B cell (primary cell): Measurements from ENCODE around the gene MORN1. TPM values are rescaled to one million over a fixed set of nuclear protein-coding genes. Genes with fewer than 3 reads are reported as not detected.
A peak's percentile ranks its signal among the peaks of the same experiment; 100 is the strongest.

Experiments
- ATAC-seq: fragments of 200-7000 bp; cut with Tn5 transposase; one replicate; pipeline ENCODE4 v1.10.0; 2021; ENCODE audit warnings: low read depth, mild to moderate bottlenecking, moderate number of reproducible peaks, moderate library complexity
- CTCF ChIA-PET: fragments of 350-600 bp; sonication (Branson Sonifier 250); formaldehyde crosslinking; loops from one replicate; lab custom pipeline; 2021; ENCODE audit warnings: antibody characterized with exemption, inconsistent platforms; lab: Charles Lee
- POLR2A ChIA-PET: fragments of 350-600 bp; sonication (Branson Sonifier 250); formaldehyde crosslinking; loops from one replicate; lab custom pipeline; 2021; ENCODE audit warnings: antibody characterized with exemption; lab: Charles Lee
- DNase-seq: peaks from one replicate; pipeline ENCODE4 v3.0.0; 2013
- H2AFZ ChIP-seq: 2 replicates; pipeline ENCODE4 v1.6.1; 2012; ENCODE audit warnings: mild to moderate bottlenecking, low read depth, low read length; ENCODE audit not compliant: insufficient read depth, poor library complexity, severe bottlenecking
- H3K27ac ChIP-seq, 2 donors: 1 replicate in 1 of 2; 2 replicates in 1 of 2; pipeline ENCODE4 v1.5.1; 2012 to 2013; ENCODE audit warnings: low read length in 2 of 2, mild to moderate bottlenecking in 2 of 2, moderate library complexity in 1 of 2
- H3K27me3 ChIP-seq, 4 experiments: fragments of 200-600 bp in 1 of 4; sonication (generic) in 1 of 4; replicated peaks in 1 of 4; 1 replicate in 2 of 4; 2 replicates in 2 of 4; pipeline versions ENCODE4 v1.6.1 to v1.7.0; 2013 to 2016; ENCODE audit warnings: low read length in 3 of 4, mild to moderate bottlenecking in 2 of 4, mixed read lengths in 1 of 4, moderate library complexity in 1 of 4; ENCODE audit not compliant: insufficient read depth in 4 of 4, control insufficient read depth in 3 of 4; ENCODE audit errors: control extremely low read depth in 1 of 4
- H3K36me3 ChIP-seq, 2 experiments: replicated peaks in 1 of 2; 1 replicate in 1 of 2; 2 replicates in 1 of 2; pipeline versions ENCODE4 v1.6.1 to v1.7.1; 2013; ENCODE audit warnings: low read length in 1 of 2; ENCODE audit not compliant: insufficient read depth in 2 of 2, control insufficient read depth in 1 of 2; ENCODE audit errors: control extremely low read depth in 1 of 2, extremely low read depth in 1 of 2
- H3K4me1 ChIP-seq, 2 donors: fragments of 200-600 bp in 1 of 2; sonication (generic) in 1 of 2; 1 replicate in 1 of 2; 2 replicates in 1 of 2; pipeline versions ENCODE4 v1.5.1 to v1.6.1; 2013 to 2017; ENCODE audit warnings: low read length in 2 of 2; ENCODE audit not compliant: control insufficient read depth in 2 of 2, insufficient read depth in 2 of 2
- H3K4me2 ChIP-seq: replicated peaks from 2 replicates; pipeline ENCODE3; 2012; ENCODE audit warnings: mild to moderate bottlenecking, low read depth, low read length; ENCODE audit not compliant: poor library complexity, severe bottlenecking
- H3K4me3 ChIP-seq, 5 experiments: fragments of 200-600 bp in 1 of 5; sonication (generic) in 1 of 5; 1 replicate in 3 of 5; 2 replicates in 2 of 5; pipeline versions ENCODE4 v1.5.1 to v1.7.0; 2011 to 2016; ENCODE audit warnings: low read length in 4 of 5, mild to moderate bottlenecking in 4 of 5, low read depth in 2 of 5, control low read depth in 1 of 5, moderate library complexity in 1 of 5; ENCODE audit not compliant: insufficient read depth in 1 of 5; ENCODE audit errors: control extremely low read depth in 1 of 5, extremely low read depth in 1 of 5
- H3K79me2 ChIP-seq: fragments of 200-600 bp; sonication (generic); one replicate; pipeline ENCODE4 v1.6.0; 2016; ENCODE audit warnings: low read length; ENCODE audit not compliant: control insufficient read depth, insufficient read depth
- H3K9ac ChIP-seq: fragments of 200-600 bp; sonication (generic); 2 replicates; pipeline ENCODE4 v1.6.1; 2017; ENCODE audit warnings: mild to moderate bottlenecking, low read length, moderate library complexity
- H3K9me3 ChIP-seq, 3 donors: one replicate each; pipeline versions ENCODE4 v1.6.1 to v1.7.1; 2013; ENCODE audit warnings: low read length in 2 of 3; ENCODE audit not compliant: control insufficient read depth in 2 of 3, insufficient read depth in 1 of 3; ENCODE audit errors: control extremely low read depth in 1 of 3
- H4K20me1 ChIP-seq: 2 replicates; pipeline ENCODE4 v1.6.0; 2012; ENCODE audit warnings: mild to moderate bottlenecking, low read length; ENCODE audit not compliant: insufficient read depth, control insufficient read depth, poor library complexity, severe bottlenecking
- H3K27ac Mint-ChIP-seq: one replicate; pipeline ENCODE4 v1.8.0; 2021; ENCODE audit warnings: mixed read lengths
- H3K27me3 Mint-ChIP-seq: one replicate; pipeline ENCODE4 v1.8.0; 2021; ENCODE audit warnings: mixed read lengths
- H3K4me1 Mint-ChIP-seq: one replicate; pipeline ENCODE4 v1.8.0; 2021; ENCODE audit warnings: mixed read lengths
- H3K4me3 Mint-ChIP-seq: one replicate; pipeline ENCODE4 v1.8.0; 2021; ENCODE audit warnings: mixed read lengths
- H3K9me3 Mint-ChIP-seq: one replicate; pipeline ENCODE4 v1.8.0; 2022; ENCODE audit warnings: mixed read lengths; ENCODE audit not compliant: insufficient read depth
- EZH2 ChIP-seq: IDR thresholded peaks from 2 replicates; pipeline ENCODE4 v1.6.1; 2012; ENCODE audit warnings: borderline replicate concordance, low read depth, mild to moderate bottlenecking, moderate library complexity, low read length; ENCODE audit not compliant: insufficient read depth, poor library complexity, severe bottlenecking
- WGBS: methylation state at CpG from one replicate; pipeline ENCODE4 v1.1.5; 2013; ENCODE audit warnings: missing lambda C conversion rate; ENCODE audit not compliant: insufficient coverage; 5-methylcytosine and 5-hydroxymethylcytosine counted together
- intact Hi-C: fragments of 100-400 bp; cut with micrococcal nuclease; formaldehyde crosslinking; loops from one replicate; pipeline ENCODE4 v1.10.0; 2022
- polyA plus RNA-seq: library from polyadenylated mRNA; depleted of rRNA; stranded (reverse); fragments of >200 nt; gene quantifications from 2 replicates; pipeline ENCODE4 v1.2.3, GENCODE V29; 2012
- total RNA-seq, 2 donors: library from RNA; stranded (reverse); fragments of 120-200 nt in 1 of 2; gene quantifications; 1 replicate in 1 of 2; 2 replicates in 1 of 2; pipeline versions ENCODE4 v1.2.3 to v1.2.4, GENCODE V29; 2013 to 2022
- TF ChIP-seq, protein P1 (sequence below): fragments of 200-600 bp; IDR thresholded peaks from one replicate; pipeline ENCODE4 v1.8.0; 2022; ENCODE audit warnings: antibody characterized with exemption, mild to moderate bottlenecking

MORN1 gene
- total and polyA plus RNA-seq, 2 donors (not counting 1 experiment from before 2014, with no cell fraction given), result 10.2 to 32.6 TPM

GRCh38 chr1:2279817-2280216 is 111.5 kb downstream of the MORN1 start:
- Histone ChIP-seq H3K4me3 (no peak overlapping the region), H3K9me3 (no peaks in the 10 kb centered on the region), H2AFZ (no peak overlapping the region), H3K9ac (no peak overlapping the region), H4K20me1 (peaks cover 82% of the 10 kb centered on the region), H3K79me2 (peaks cover 82% of the 10 kb centered on the region), H3K27me3 (no peaks in the 10 kb centered on the region), H3K27ac (peak overlapping the region in 1 of 2 donors; percentile 55), H3K4me2 (peak overlapping the region; percentile 51), H3K36me3 (peaks cover 0 to 7% of the 10 kb centered on the region in 2 experiments), H3K4me1 (peaks cover 34 to 40% of the 10 kb centered on the region in 2 donors)
- intact Hi-C loops, result no loop called here
- Mint-ChIP-seq H3K4me1 (peaks cover 46% of the 10 kb centered on the region), H3K9me3 (no peaks in the 10 kb centered on the region), H3K27me3 (no peaks in the 10 kb centered on the region), H3K27ac (no peak overlapping the region), H3K4me3 (no peak overlapping the region)
- POLR2A ChIA-PET, result interaction anchor here (0.7 kb wide), 1 partner anchor 46 kb away, joined by 3 read pairs; no protein-coding TSS in a partner anchor
- WGBS, result 77% methylated on average over 5 of the region's 9 CpGs
- no peak for ATAC-seq
- CTCF ChIA-PET, result no interaction called here
- TF ChIP-seq, protein P1, sequence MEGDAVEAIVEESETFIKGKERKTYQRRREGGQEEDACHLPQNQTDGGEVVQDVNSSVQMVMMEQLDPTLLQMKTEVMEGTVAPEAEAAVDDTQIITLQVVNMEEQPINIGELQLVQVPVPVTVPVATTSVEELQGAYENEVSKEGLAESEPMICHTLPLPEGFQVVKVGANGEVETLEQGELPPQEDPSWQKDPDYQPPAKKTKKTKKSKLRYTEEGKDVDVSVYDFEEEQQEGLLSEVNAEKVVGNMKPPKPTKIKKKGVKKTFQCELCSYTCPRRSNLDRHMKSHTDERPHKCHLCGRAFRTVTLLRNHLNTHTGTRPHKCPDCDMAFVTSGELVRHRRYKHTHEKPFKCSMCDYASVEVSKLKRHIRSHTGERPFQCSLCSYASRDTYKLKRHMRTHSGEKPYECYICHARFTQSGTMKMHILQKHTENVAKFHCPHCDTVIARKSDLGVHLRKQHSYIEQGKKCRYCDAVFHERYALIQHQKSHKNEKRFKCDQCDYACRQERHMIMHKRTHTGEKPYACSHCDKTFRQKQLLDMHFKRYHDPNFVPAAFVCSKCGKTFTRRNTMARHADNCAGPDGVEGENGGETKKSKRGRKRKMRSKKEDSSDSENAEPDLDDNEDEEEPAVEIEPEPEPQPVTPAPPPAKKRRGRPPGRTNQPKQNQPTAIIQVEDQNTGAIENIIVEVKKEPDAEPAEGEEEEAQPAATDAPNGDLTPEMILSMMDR, result no peak
- TF ChIP-seq EZH2, result no peak
- no peak for DNase-seq

DNA sequence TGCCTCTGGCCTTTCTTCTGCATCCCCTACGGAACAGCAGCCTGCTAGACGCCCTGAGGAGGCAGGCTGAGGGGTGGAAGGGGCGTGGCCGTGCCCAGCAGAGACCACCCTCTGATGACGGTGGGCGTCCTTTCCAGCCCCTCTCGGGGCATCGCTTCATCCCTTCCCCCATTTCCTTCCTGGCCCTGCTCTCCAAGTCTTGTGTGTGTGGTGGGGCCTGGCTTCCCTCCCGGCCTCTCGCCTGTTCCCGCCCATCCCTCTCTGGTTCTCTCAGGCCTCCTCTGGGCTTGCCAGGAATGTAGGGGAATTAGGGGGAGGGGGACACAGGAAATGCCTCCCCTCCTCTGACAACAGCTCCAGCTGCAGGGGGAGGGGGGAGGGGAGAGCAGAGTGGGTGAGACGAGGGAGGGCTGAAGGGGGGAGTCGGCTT is 112.1 kb downstream of the MORN1 start:
- TF ChIP-seq, protein P1, result no peak
- no peak for TF ChIP-seq EZH2
- Mint-ChIP-seq H3K4me1 (peaks cover 51% of the 10 kb centered on the region), H3K9me3 (no peaks in the 10 kb centered on the region), H3K4me3 (no peak overlapping the region), H3K27me3 (no peaks in the 10 kb centered on the region), H3K27ac (peak overlapping the region; percentile 73)
- Histone ChIP-seq H3K4me2 (peak overlapping the region; percentile 51), H3K79me2 (peaks cover 82% of the 10 kb centered on the region), H3K4me3 (no peak overlapping the region), H3K27ac (peak overlapping the region in 1 of 2 donors; percentile 55), H4K20me1 (peaks cover 82% of the 10 kb centered on the region), H2AFZ (no peak overlapping the region), H3K4me1 (peaks cover 40 to 45% of the 10 kb centered on the region in 2 donors), H3K9me3 (no peaks in the 10 kb centered on the region), H3K27me3 (no peaks in the 10 kb centered on the region), H3K36me3 (peaks cover 0 to 7% of the 10 kb centered on the region in 2 experiments), H3K9ac (no peak overlapping the region)
- no peak for ATAC-seq
- no peak for DNase-seq
- POLR2A ChIA-PET, result no interaction called here
- CTCF ChIA-PET, result no interaction called here
- intact Hi-C loops, result no loop called here
- WGBS, result 14% methylated on average over 6 of the region's 13 CpGs
